Natural killer cell (primary cell): ENCODE data around the gene ENO3. TPM values are rescaled to one million over a fixed set of nuclear protein-coding genes. Genes with fewer than 3 reads are reported as not detected.
A peak's percentile ranks its signal among the peaks of the same experiment; 100 is the strongest.

ENCODE experiments used
- ATAC-seq, 3 donors: fragments of 150-1000 bp in 2 of 3; fragments of 200-7000 bp in 1 of 3; cut with Tn5 transposase; 1 replicate in 1 of 3; 2 replicates in 2 of 3; pipeline ENCODE4 v1.10.0; 2021; ENCODE audit warnings: mild to moderate bottlenecking in 2 of 3, moderate library complexity in 2 of 3
- DNase-seq, 2 donors: peaks; one replicate each; pipeline versions ENCODE4 v3.0.0 to v3.0.0-alpha.2; 2013 to 2021; ENCODE audit warnings: mixed read lengths in 1 of 2
- H3K27ac ChIP-seq: one replicate; pipeline ENCODE4 v1.5.1; 2013; ENCODE audit warnings: mild to moderate bottlenecking, low read length
- H3K27me3 ChIP-seq: one replicate; pipeline ENCODE4 v1.6.1; 2013; ENCODE audit warnings: low read length; ENCODE audit not compliant: control insufficient read depth, insufficient read depth
- H3K36me3 ChIP-seq: one replicate; pipeline ENCODE4 v1.6.1; 2013; ENCODE audit warnings: low read length; ENCODE audit not compliant: control insufficient read depth, insufficient read depth
- H3K4me1 ChIP-seq: one replicate; pipeline ENCODE4 v1.6.1; 2013; ENCODE audit warnings: low read length; ENCODE audit not compliant: control insufficient read depth, insufficient read depth
- H3K4me3 ChIP-seq: one replicate; pipeline ENCODE4 v1.5.1; 2013; ENCODE audit warnings: low read length
- H3K9me3 ChIP-seq: one replicate; pipeline ENCODE4 v1.6.1; 2013; ENCODE audit warnings: low read length; ENCODE audit not compliant: control insufficient read depth, insufficient read depth
- H3K27ac Mint-ChIP-seq, 2 donors: one replicate each; pipeline ENCODE4 v1.8.0; 2022; ENCODE audit warnings: mild to moderate bottlenecking in 2 of 2, mixed read lengths in 2 of 2, moderate library complexity in 1 of 2
- H3K27me3 Mint-ChIP-seq, 2 donors: one replicate each; pipeline ENCODE4 v1.8.0; 2022; ENCODE audit warnings: low read depth in 2 of 2, mixed read lengths in 2 of 2
- H3K36me3 Mint-ChIP-seq: one replicate; pipeline ENCODE4 v1.8.0; 2022; ENCODE audit warnings: mixed read lengths
- H3K4me1 Mint-ChIP-seq, 2 donors: one replicate each; pipeline ENCODE4 v1.8.0; 2022; ENCODE audit warnings: mixed read lengths in 2 of 2
- H3K4me3 Mint-ChIP-seq: one replicate; pipeline ENCODE4 v1.8.0; 2022; ENCODE audit warnings: mild to moderate bottlenecking, moderate library complexity, mixed read lengths
- H3K9me3 Mint-ChIP-seq, 2 donors: one replicate each; pipeline ENCODE4 v1.8.0; 2022; ENCODE audit warnings: mixed read lengths in 2 of 2
- CTCF ChIP-seq: fragments of 200-600 bp; IDR thresholded peaks from one replicate; pipeline ENCODE4 v1.8.0; 2022; ENCODE audit warnings: antibody characterized with exemption
- WGBS: methylation state at CpG from one replicate; pipeline ENCODE4 v1.1.7; 2013; ENCODE audit warnings: missing lambda C conversion rate; ENCODE audit not compliant: insufficient coverage; 5-methylcytosine and 5-hydroxymethylcytosine counted together
- intact Hi-C: fragments of 100-400 bp; cut with micrococcal nuclease; formaldehyde crosslinking; loops from one replicate; pipeline ENCODE4 v1.14.2; 2022
- total RNA-seq, 4 donors: library from RNA; stranded (reverse); fragments of 120-200 nt in 1 of 4; gene quantifications; one replicate each; pipeline versions ENCODE4 v1.2.3 to v1.2.4, GENCODE V29; 2013 to 2022

ENO3 gene
- total RNA-seq, 3 donors from 2014 or later (not counting 1 experiment from before 2014, with no cell fraction given), result 26.1 to 28.4 (median 26.6) TPM

- Mint-ChIP-seq H3K27me3 (no peaks in the 10 kb centered on the region), H3K4me1 (peaks cover 4 to 13% of the 10 kb centered on the region in 2 donors), H3K36me3 (no peaks in the 10 kb centered on the region), H3K27ac (no peak overlapping the region), H3K4me3 (no peak overlapping the region), H3K9me3 (no peaks in the 10 kb centered on the region)
- Histone ChIP-seq H3K36me3 (peaks cover 12% of the 10 kb centered on the region), H3K4me1 (peaks cover 32% of the 10 kb centered on the region), H3K27me3 (no peaks in the 10 kb centered on the region), H3K4me3 (peak overlapping the region; percentile 89), H3K9me3 (no peaks in the 10 kb centered on the region), H3K27ac (peak overlapping the region; percentile 86)
- ATAC-seq (peak; percentile 78 to 93 (median 86)), DNase-seq (peak; percentile 87 to 98)
- intact Hi-C loops, result loop anchor here (1.0 to 2.0 kb wide), 3 partner anchors 19 to 64 kb away; partner anchors contain the start of genes CHRNE, PFN1, RNF167 and SLC25A11
- no peak for TF ChIP-seq CTCF
- 0% methylated on average over 39 of the region's 42 CpGs for WGBS
Observed at GRCh38 chr17:4966844-4967538, 16.1 kb downstream of the ENO3 start.

GRCh38 chr17:4967539-4968485, 16.9 kb downstream of the ENO3 start, which contains the start of gene SPAG7:
SPAG7 (minus strand) TSS chr17:4967817; CDS start chr17:4967804, 13 bp downstream.
- H3K4me3 Mint-ChIP-seq, result peak within 1 kb of the TSS; percentile 42
- WGBS, result under 1% methylated on average over 65 of the region's 66 CpGs
- peak; percentile 74 to 90 (median 75) for ATAC-seq
- peaks cover 4 to 13% of the 10 kb centered on the region in 2 donors for H3K4me1 Mint-ChIP-seq
- Histone ChIP-seq H3K27ac (peak within 1 kb of the TSS; percentile 86), H3K36me3 (peaks cover 18% of the 10 kb centered on the region), H3K27me3 (no peaks in the 10 kb centered on the region), H3K9me3 (no peaks in the 10 kb centered on the region), H3K4me1 (peaks cover 32% of the 10 kb centered on the region), H3K4me3 (peak within 1 kb of the TSS; percentile 89)
- intact Hi-C loops, result loop anchor here (1.0 to 2.0 kb wide), 3 partner anchors 20 to 65 kb away; partner anchors contain the start of genes CHRNE, PFN1, RNF167 and SLC25A11
- H3K27ac Mint-ChIP-seq, result no peak within 1 kb of the TSS
- no peaks in the 10 kb centered on the region for H3K36me3 Mint-ChIP-seq
- peak; percentile 93 to 98 for DNase-seq
- H3K9me3 Mint-ChIP-seq, result no peaks in the 10 kb centered on the region
- no peaks in the 10 kb centered on the region for H3K27me3 Mint-ChIP-seq
- no peak for TF ChIP-seq CTCF

- Mint-ChIP-seq H3K36me3 (no peaks in the 10 kb centered on the region), H3K4me1 (peaks cover 4 to 13% of the 10 kb centered on the region in 2 donors), H3K9me3 (no peaks in the 10 kb centered on the region), H3K27me3 (no peaks in the 10 kb centered on the region), H3K4me3 (peak overlapping the region; percentile 42), H3K27ac (no peak overlapping the region)
- Histone ChIP-seq H3K27ac (peak overlapping the region; percentile 75), H3K27me3 (no peaks in the 10 kb centered on the region), H3K4me1 (peaks cover 35% of the 10 kb centered on the region), H3K36me3 (peaks cover 24% of the 10 kb centered on the region), H3K9me3 (no peaks in the 10 kb centered on the region), H3K4me3 (peak overlapping the region; percentile 89)
- WGBS, result 56% methylated on average over 23 of the region's 23 CpGs
- ATAC-seq, result no peak
- no peak for DNase-seq
- no peak for TF ChIP-seq CTCF
- intact Hi-C loops, result no loop called here
Observed at GRCh38 chr17:4968486-4969046, 17.6 kb downstream of the ENO3 start.
